Measurements from ENCODE around the gene SAG.

GRCh38 chr2:233270366-233270765, 37.2 kb upstream of the SAG start:
- TF ChIP-seq POLR2A (IDR thresholded peaks at IDR 0.05): no peak
- no peak for TF ChIP-seq CTCF (IDR thresholded peaks at IDR 0.05)

Measured in uterus (tissue), 2 donors.